Activated naive CD8-positive, alpha-beta T cell treated with anti-CD3 and anti-CD28 coated beads, Interleukin-2, amount 50 U/mL, for 16 hours (primary cell): ENCODE measurements around the gene TRAPPC11.
"Not testable (repeated sequence)": the region's sequence is repeated elsewhere in the genome, so short reads cannot be mapped to it uniquely, and the experiment has no call there.

Source experiments
- DNase-seq: peaks from one replicate; pipeline ENCODE4 v3.0.0-alpha.2; 2020; ENCODE audit warnings: low read depth, low spot score

Gene TRAPPC11

GRCh38 chr4:183721207-183722081, 62.4 kb downstream of the TRAPPC11 start:
- no peak for DNase-seq

- no peak for DNase-seq
Measured at GRCh38 chr4:183722731-183723560, 63.9 kb downstream of the TRAPPC11 start.

- DNase-seq: no peak
Measured at GRCh38 chr4:183723561-183724228, 64.6 kb downstream of the TRAPPC11 start.

- not testable (repeated sequence) for DNase-seq
Measured at GRCh38 chr4:183725585-183725984, 66.5 kb downstream of the TRAPPC11 start.

GRCh38 chr4:183727482-183727881, 68.4 kb downstream of the TRAPPC11 start:
- DNase-seq: no peak

GRCh38 chr4:183728223-183729068, 69.4 kb downstream of the TRAPPC11 start:
- no peak for DNase-seq

GRCh38 chr4:183729069-183729406, 69.9 kb downstream of the TRAPPC11 start:
- DNase-seq: no peak

- DNase-seq: no peak
Measured at GRCh38 chr4:183729430-183730328, 70.6 kb downstream of the TRAPPC11 start.

- no peak for DNase-seq
Measured at GRCh38 chr4:183732296-183732695, 73.2 kb downstream of the TRAPPC11 start.

- no peak for DNase-seq
Measured at GRCh38 chr4:183733181-183733580, 74.1 kb downstream of the TRAPPC11 start.

- DNase-seq: no peak
Measured at GRCh38 chr4:183738081-183738673, 79.1 kb downstream of the TRAPPC11 start.

GRCh38 chr4:183738961-183739360, 79.9 kb downstream of the TRAPPC11 start:
- DNase-seq: no peak

GRCh38 chr4:183746305-183747229, 87.5 kb downstream of the TRAPPC11 start:
- no peak for DNase-seq

- DNase-seq: no peak
Measured at GRCh38 chr4:183747380-183747779, 88.3 kb downstream of the TRAPPC11 start.

- no peak for DNase-seq
Measured at GRCh38 chr4:183747931-183748670, 89.0 kb downstream of the TRAPPC11 start.

- no peak for DNase-seq
Measured at GRCh38 chr4:183751106-183751505, 92.0 kb downstream of the TRAPPC11 start.

- DNase-seq: no peak
Measured at GRCh38 chr4:183755596-183755995, 96.5 kb downstream of the TRAPPC11 start.

- no peak for DNase-seq
Measured at GRCh38 chr4:183757060-183757459, 98.0 kb downstream of the TRAPPC11 start.
